ENCODE measurements around the gene AKAP4.

- TF ChIP-seq, protein P1, sequence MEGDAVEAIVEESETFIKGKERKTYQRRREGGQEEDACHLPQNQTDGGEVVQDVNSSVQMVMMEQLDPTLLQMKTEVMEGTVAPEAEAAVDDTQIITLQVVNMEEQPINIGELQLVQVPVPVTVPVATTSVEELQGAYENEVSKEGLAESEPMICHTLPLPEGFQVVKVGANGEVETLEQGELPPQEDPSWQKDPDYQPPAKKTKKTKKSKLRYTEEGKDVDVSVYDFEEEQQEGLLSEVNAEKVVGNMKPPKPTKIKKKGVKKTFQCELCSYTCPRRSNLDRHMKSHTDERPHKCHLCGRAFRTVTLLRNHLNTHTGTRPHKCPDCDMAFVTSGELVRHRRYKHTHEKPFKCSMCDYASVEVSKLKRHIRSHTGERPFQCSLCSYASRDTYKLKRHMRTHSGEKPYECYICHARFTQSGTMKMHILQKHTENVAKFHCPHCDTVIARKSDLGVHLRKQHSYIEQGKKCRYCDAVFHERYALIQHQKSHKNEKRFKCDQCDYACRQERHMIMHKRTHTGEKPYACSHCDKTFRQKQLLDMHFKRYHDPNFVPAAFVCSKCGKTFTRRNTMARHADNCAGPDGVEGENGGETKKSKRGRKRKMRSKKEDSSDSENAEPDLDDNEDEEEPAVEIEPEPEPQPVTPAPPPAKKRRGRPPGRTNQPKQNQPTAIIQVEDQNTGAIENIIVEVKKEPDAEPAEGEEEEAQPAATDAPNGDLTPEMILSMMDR (IDR thresholded peaks at IDR 0.05 in 2 of 3, conservative IDR thresholded peaks at IDR 0.05 in 1 of 3; ENCODE audit: insufficient read depth in 2 of 3, low read depth in 1 of 3, low read length in 3 of 3), result no peak
- no peak for TF ChIP-seq KDM5B (IDR thresholded peaks at IDR 0.05; ENCODE audit: insufficient replicate concordance, low read depth, low read length)
- no peak for TF ChIP-seq CEBPZ (IDR thresholded peaks at IDR 0.05; ENCODE audit: borderline replicate concordance, low read depth, low read length)
These were observed 16.9 kb downstream of the AKAP4 start for GRCh38 chrX:50183891-50184290.

Data from K562 (cell line).